K562 (cell line): Measurements from ENCODE around the gene ASB10. TPM values are rescaled to one million over a fixed set of nuclear protein-coding genes. Genes with fewer than 3 reads are reported as not detected.
A peak's percentile ranks its signal among the peaks of the same experiment; 100 is the strongest.

ENCODE experiments used
- CREBBP ChIP-seq: IDR thresholded peaks from one replicate; pipeline ENCODE4 v1.6.1; 2012; ENCODE audit warnings: low read depth, mild to moderate bottlenecking, control low read depth, inconsistent platforms, low read length
- HDAC1 ChIP-seq, 2 experiments: fragments of 450-650 bp; IDR thresholded peaks; 2 replicates each; pipeline ENCODE4 v1.6.1; 2016 to 2017; ENCODE audit warnings: inconsistent platforms in 1 of 2, mild to moderate bottlenecking in 1 of 2, moderate library complexity in 1 of 2
- L3MBTL2 ChIP-seq: fragments of 450-650 bp; IDR thresholded peaks from 2 replicates; pipeline ENCODE4 v1.6.1; 2016; ENCODE audit warnings: mild to moderate bottlenecking, moderate library complexity
- SRSF9 ChIP-seq: fragments of 200-400 bp; formaldehyde crosslinking; IDR thresholded peaks from 2 replicates; pipeline ENCODE4 v1.6.1; 2017; ENCODE audit warnings: low read depth, low read length, borderline replicate concordance
- polyA plus RNA-seq, 8 experiments: library from polyadenylated mRNA; depleted of rRNA in 4 of 8; stranded (reverse) in 5 of 8; unstranded in 3 of 8; fragments of >200 nt; fragmentation: Nextera tagmentation in 2 of 8; fragmentation: Illumina TruSeq in 1 of 8; extraction: Ambion mirVana in 2 of 8; extraction: Trizol in 1 of 8; gene quantifications; 2 replicates each; pipeline versions ENCODE4 v1.2.1 to v1.2.3, GENCODE V29; 2011 to 2014; ENCODE audit warnings: inconsistent platforms in 1 of 8, missing spikeins in 1 of 8
- total RNA-seq, 7 experiments: library from RNA; depleted of rRNA in 6 of 7; stranded (reverse); fragments of >200 nt in 6 of 7; fragmentation: Illumina TruSeq in 2 of 7; extraction: Trizol in 2 of 7; gene quantifications; 2 replicates each; pipeline versions ENCODE4 v1.2.1 to v1.2.3, GENCODE V29; 2011 to 2021; ENCODE audit warnings: low replicate concordance in 1 of 7
- TF ChIP-seq, protein P1 (sequence below): fragments of 200-600 bp; sonication (generic); IDR thresholded peaks from one replicate; pipeline ENCODE4 v1.6.1; 2012; ENCODE audit warnings: mild to moderate bottlenecking, low read depth, low read length, inconsistent platforms
- TF ChIP-seq, protein P2 (sequence below): IDR thresholded peaks from 3 replicates; pipeline ENCODE4 v1.6.1; 2011; ENCODE audit warnings: borderline replicate concordance, mild to moderate bottlenecking; ENCODE audit not compliant: insufficient read length, insufficient read depth
- TF ChIP-seq, protein P3 (sequence below): sonication (generic); formaldehyde crosslinking; IDR thresholded peaks from 2 replicates; pipeline ENCODE4 v1.8.0; 2022; ENCODE audit warnings: mild to moderate bottlenecking, missing genetic modification reagents, borderline replicate concordance
- TF ChIP-seq, protein P4 (sequence below): fragments of 450-650 bp; conservative IDR thresholded peaks from 2 replicates; pipeline ENCODE4 v1.6.1; 2016; ENCODE audit warnings: missing genetic modification characterization, low read depth, mild to moderate bottlenecking, control low read depth, missing compliant biosample characterization

ASB10 gene
- total and polyA plus RNA-seq, 9 of the 15 experiments (the other 6 are each of a cell fraction or from before 2014, with no cell fraction given): not detected

DNA sequence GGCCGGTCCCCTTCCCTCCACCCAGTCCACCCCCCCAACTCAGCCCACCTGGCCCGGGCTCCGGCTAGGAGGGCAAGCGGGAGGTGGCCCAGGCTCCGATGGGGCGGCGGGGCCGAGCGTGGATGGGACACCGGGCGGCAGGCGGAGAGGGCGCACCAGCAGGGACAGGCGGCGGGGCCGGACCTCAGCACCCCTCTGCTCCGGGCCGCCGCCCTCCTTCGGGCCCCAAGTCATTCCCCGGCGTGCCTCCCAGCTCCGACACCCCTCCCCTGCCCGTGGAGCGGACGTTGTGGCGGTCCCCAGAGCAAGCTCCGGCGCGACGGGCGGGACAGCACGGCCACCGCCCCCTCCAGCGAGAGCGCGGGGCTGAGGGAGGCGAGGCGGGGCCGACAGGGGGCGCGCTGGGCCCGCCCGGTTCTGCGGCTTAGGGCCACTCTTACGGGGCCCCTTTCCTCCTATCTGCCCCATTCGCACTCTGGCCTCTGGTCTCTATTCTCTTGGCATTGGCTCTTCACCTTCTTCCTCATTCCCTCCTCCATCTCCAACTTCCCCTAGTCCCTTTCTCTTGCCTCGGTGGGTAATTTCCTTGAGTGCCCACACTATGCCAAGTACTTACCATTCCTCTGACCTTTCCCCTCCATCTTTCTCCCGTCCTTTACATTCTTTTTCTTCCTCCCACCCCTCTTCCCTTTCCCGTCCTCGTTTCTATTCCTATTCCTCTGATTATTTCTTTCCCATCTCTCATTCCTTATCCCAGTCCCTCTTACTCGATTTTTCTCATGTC, 18.9 kb downstream of the ASB10 start (continued):
- TF ChIP-seq, protein P1, sequence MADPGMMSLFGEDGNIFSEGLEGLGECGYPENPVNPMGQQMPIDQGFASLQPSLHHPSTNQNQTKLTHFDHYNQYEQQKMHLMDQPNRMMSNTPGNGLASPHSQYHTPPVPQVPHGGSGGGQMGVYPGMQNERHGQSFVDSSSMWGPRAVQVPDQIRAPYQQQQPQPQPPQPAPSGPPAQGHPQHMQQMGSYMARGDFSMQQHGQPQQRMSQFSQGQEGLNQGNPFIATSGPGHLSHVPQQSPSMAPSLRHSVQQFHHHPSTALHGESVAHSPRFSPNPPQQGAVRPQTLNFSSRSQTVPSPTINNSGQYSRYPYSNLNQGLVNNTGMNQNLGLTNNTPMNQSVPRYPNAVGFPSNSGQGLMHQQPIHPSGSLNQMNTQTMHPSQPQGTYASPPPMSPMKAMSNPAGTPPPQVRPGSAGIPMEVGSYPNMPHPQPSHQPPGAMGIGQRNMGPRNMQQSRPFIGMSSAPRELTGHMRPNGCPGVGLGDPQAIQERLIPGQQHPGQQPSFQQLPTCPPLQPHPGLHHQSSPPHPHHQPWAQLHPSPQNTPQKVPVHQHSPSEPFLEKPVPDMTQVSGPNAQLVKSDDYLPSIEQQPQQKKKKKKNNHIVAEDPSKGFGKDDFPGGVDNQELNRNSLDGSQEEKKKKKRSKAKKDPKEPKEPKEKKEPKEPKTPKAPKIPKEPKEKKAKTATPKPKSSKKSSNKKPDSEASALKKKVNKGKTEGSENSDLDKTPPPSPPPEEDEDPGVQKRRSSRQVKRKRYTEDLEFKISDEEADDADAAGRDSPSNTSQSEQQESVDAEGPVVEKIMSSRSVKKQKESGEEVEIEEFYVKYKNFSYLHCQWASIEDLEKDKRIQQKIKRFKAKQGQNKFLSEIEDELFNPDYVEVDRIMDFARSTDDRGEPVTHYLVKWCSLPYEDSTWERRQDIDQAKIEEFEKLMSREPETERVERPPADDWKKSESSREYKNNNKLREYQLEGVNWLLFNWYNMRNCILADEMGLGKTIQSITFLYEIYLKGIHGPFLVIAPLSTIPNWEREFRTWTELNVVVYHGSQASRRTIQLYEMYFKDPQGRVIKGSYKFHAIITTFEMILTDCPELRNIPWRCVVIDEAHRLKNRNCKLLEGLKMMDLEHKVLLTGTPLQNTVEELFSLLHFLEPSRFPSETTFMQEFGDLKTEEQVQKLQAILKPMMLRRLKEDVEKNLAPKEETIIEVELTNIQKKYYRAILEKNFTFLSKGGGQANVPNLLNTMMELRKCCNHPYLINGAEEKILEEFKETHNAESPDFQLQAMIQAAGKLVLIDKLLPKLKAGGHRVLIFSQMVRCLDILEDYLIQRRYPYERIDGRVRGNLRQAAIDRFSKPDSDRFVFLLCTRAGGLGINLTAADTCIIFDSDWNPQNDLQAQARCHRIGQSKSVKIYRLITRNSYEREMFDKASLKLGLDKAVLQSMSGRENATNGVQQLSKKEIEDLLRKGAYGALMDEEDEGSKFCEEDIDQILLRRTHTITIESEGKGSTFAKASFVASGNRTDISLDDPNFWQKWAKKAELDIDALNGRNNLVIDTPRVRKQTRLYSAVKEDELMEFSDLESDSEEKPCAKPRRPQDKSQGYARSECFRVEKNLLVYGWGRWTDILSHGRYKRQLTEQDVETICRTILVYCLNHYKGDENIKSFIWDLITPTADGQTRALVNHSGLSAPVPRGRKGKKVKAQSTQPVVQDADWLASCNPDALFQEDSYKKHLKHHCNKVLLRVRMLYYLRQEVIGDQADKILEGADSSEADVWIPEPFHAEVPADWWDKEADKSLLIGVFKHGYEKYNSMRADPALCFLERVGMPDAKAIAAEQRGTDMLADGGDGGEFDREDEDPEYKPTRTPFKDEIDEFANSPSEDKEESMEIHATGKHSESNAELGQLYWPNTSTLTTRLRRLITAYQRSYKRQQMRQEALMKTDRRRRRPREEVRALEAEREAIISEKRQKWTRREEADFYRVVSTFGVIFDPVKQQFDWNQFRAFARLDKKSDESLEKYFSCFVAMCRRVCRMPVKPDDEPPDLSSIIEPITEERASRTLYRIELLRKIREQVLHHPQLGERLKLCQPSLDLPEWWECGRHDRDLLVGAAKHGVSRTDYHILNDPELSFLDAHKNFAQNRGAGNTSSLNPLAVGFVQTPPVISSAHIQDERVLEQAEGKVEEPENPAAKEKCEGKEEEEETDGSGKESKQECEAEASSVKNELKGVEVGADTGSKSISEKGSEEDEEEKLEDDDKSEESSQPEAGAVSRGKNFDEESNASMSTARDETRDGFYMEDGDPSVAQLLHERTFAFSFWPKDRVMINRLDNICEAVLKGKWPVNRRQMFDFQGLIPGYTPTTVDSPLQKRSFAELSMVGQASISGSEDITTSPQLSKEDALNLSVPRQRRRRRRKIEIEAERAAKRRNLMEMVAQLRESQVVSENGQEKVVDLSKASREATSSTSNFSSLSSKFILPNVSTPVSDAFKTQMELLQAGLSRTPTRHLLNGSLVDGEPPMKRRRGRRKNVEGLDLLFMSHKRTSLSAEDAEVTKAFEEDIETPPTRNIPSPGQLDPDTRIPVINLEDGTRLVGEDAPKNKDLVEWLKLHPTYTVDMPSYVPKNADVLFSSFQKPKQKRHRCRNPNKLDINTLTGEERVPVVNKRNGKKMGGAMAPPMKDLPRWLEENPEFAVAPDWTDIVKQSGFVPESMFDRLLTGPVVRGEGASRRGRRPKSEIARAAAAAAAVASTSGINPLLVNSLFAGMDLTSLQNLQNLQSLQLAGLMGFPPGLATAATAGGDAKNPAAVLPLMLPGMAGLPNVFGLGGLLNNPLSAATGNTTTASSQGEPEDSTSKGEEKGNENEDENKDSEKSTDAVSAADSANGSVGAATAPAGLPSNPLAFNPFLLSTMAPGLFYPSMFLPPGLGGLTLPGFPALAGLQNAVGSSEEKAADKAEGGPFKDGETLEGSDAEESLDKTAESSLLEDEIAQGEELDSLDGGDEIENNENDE: no peak
- TF ChIP-seq CREBBP (no peak), L3MBTL2 (peak; percentile 37; the same call in 1 of the 2 replicates), HDAC1 (IDR thresholded peaks at IDR 0.05) (peak in 1 of 2 experiments; percentile 53; a peak in 1 of 4 replicates), SRSF9 (no peak)
- TF ChIP-seq, protein P2, sequence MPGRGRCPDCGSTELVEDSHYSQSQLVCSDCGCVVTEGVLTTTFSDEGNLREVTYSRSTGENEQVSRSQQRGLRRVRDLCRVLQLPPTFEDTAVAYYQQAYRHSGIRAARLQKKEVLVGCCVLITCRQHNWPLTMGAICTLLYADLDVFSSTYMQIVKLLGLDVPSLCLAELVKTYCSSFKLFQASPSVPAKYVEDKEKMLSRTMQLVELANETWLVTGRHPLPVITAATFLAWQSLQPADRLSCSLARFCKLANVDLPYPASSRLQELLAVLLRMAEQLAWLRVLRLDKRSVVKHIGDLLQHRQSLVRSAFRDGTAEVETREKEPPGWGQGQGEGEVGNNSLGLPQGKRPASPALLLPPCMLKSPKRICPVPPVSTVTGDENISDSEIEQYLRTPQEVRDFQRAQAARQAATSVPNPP: no peak
- TF ChIP-seq, protein P3, sequence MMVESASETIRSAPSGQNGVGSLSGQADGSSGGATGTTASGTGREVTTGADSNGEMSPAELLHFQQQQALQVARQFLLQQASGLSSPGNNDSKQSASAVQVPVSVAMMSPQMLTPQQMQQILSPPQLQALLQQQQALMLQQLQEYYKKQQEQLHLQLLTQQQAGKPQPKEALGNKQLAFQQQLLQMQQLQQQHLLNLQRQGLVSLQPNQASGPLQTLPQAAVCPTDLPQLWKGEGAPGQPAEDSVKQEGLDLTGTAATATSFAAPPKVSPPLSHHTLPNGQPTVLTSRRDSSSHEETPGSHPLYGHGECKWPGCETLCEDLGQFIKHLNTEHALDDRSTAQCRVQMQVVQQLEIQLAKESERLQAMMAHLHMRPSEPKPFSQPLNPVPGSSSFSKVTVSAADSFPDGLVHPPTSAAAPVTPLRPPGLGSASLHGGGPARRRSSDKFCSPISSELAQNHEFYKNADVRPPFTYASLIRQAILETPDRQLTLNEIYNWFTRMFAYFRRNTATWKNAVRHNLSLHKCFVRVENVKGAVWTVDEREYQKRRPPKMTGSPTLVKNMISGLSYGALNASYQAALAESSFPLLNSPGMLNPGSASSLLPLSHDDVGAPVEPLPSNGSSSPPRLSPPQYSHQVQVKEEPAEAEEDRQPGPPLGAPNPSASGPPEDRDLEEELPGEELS: no peak
- TF ChIP-seq, protein P4, sequence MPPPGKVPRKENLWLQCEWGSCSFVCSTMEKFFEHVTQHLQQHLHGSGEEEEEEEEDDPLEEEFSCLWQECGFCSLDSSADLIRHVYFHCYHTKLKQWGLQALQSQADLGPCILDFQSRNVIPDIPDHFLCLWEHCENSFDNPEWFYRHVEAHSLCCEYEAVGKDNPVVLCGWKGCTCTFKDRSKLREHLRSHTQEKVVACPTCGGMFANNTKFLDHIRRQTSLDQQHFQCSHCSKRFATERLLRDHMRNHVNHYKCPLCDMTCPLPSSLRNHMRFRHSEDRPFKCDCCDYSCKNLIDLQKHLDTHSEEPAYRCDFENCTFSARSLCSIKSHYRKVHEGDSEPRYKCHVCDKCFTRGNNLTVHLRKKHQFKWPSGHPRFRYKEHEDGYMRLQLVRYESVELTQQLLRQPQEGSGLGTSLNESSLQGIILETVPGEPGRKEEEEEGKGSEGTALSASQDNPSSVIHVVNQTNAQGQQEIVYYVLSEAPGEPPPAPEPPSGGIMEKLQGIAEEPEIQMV: 0 out of 2 replicates have a peak, but pooled peaks have one; percentile 24
